ENCODE results near the gene FAM171A1.

DNA sequence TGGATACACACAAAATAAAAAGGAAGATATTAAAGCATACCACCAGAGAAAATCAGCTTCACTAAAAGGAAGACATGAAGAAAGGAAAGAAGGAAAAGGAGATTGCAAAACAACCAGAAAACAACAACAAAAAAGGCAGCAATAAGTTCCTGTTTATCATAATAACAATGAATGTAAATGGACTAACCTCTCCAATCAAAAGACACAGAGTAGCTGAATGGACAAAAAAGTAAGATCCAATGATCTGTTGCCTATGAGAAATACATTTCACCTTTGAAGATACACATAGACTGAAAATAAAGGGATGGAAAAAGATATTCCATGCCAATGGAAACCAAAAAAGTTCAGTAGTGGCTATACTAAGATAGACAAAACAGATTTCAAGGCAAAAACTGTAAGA lies 30.3 kb upstream of the FAM171A1 start:
- TF ChIP-seq CTCF (IDR thresholded peaks at IDR 0.05), result no peak
- TF ChIP-seq JUND (IDR thresholded peaks at IDR 0.05), result no peak
- no peak for TF ChIP-seq RCOR1 (IDR thresholded peaks at IDR 0.05; ENCODE audit: low read length)
- TF ChIP-seq NRF1 (IDR thresholded peaks at IDR 0.05; ENCODE audit: low read depth, low read length), result no peak
